Endothelial cell (in vitro differentiated cells): ENCODE measurements around the gene UGT1A6. TPM values are rescaled to one million over a fixed set of nuclear protein-coding genes. Genes with fewer than 3 reads are reported as not detected.
"Not testable (repeated sequence)": the region's sequence is repeated elsewhere in the genome, so short reads cannot be mapped to it uniquely, and the experiment has no call there.

Source experiments
- DNase-seq: peaks from one replicate; pipeline ENCODE4 v3.0.0; 2021; ENCODE audit warnings: low spot score
- H3K27ac Mint-ChIP-seq: one replicate; pipeline ENCODE4 v1.8.0; 2021; ENCODE audit warnings: mixed read lengths, inconsistent platforms; ENCODE audit not compliant: unreplicated experiment
- H3K27me3 Mint-ChIP-seq: one replicate; pipeline ENCODE4 v1.8.0; 2021; ENCODE audit warnings: mild to moderate bottlenecking, moderate library complexity, mixed read lengths, inconsistent platforms; ENCODE audit not compliant: unreplicated experiment
- H3K36me3 Mint-ChIP-seq: one replicate; pipeline ENCODE4 v1.8.0; 2021; ENCODE audit warnings: mild to moderate bottlenecking, low read depth, mixed read lengths, inconsistent platforms; ENCODE audit not compliant: unreplicated experiment
- H3K4me1 Mint-ChIP-seq: one replicate; pipeline ENCODE4 v1.8.0; 2021; ENCODE audit warnings: mild to moderate bottlenecking, mixed read lengths, inconsistent platforms; ENCODE audit not compliant: unreplicated experiment
- H3K4me3 Mint-ChIP-seq: one replicate; pipeline ENCODE4 v1.8.0; 2021; ENCODE audit warnings: mild to moderate bottlenecking, mixed read lengths, inconsistent platforms; ENCODE audit not compliant: unreplicated experiment
- H3K9me3 Mint-ChIP-seq: one replicate; pipeline ENCODE4 v1.8.0; 2021; ENCODE audit warnings: mixed read lengths, inconsistent platforms; ENCODE audit not compliant: unreplicated experiment
- CTCF ChIP-seq: fragments of 200-600 bp; sonication (generic); IDR thresholded peaks from one replicate; pipeline ENCODE4 v1.5.0; 2021; ENCODE audit warnings: antibody characterized with exemption; ENCODE audit not compliant: unreplicated experiment
- total RNA-seq: library from RNA; stranded (reverse); fragmentation: NEBNext Ultra II Directional; extraction: Animal tissue kit (Norgen Biotek cat#: 25700); gene quantifications from one replicate; pipeline ENCODE4 v1.2.1, GENCODE V29; 2021; ENCODE audit not compliant: unreplicated experiment

The UGT1A6 gene
- total RNA-seq, 1 donor from 2014 or later: not detected

GRCh38 chr2:233740870-233741269, 48.2 kb downstream of the UGT1A6 start:
- no peak for DNase-seq
- Mint-ChIP-seq H3K9me3 (no peaks in the 10 kb centered on the region), H3K4me1 (no peaks in the 10 kb centered on the region), H3K36me3 (peaks cover 4% of the 10 kb centered on the region), H3K4me3 (no peak overlapping the region), H3K27ac (no peak overlapping the region), H3K27me3 (no peaks in the 10 kb centered on the region)
- no peak for TF ChIP-seq CTCF

- H3K36me3 Mint-ChIP-seq: no peaks in the 10 kb centered on the region
- DNase-seq: no peak
- H3K27ac Mint-ChIP-seq: no peak overlapping the region
- no peaks in the 10 kb centered on the region for H3K9me3 Mint-ChIP-seq
- no peak for TF ChIP-seq CTCF
- H3K27me3 Mint-ChIP-seq: peaks cover 2% of the 10 kb centered on the region
- no peak overlapping the region for H3K4me3 Mint-ChIP-seq
- H3K4me1 Mint-ChIP-seq: no peaks in the 10 kb centered on the region
Observed at GRCh38 chr2:233743464-233744259, 51.0 kb downstream of the UGT1A6 start.

- no peaks in the 10 kb centered on the region for H3K36me3 Mint-ChIP-seq
- no peak for TF ChIP-seq CTCF
- peaks cover 2% of the 10 kb centered on the region for H3K27me3 Mint-ChIP-seq
- no peak for DNase-seq
- no peak overlapping the region for H3K4me3 Mint-ChIP-seq
- H3K9me3 Mint-ChIP-seq: peaks cover 5% of the 10 kb centered on the region
- H3K27ac Mint-ChIP-seq: no peak overlapping the region
- no peaks in the 10 kb centered on the region for H3K4me1 Mint-ChIP-seq
Observed at GRCh38 chr2:233745073-233745755, 52.5 kb downstream of the UGT1A6 start.

GRCh38 chr2:233745838-233746237, 53.1 kb downstream of the UGT1A6 start:
- not testable (repeated sequence) for H3K27me3 Mint-ChIP-seq, H3K4me1 Mint-ChIP-seq, DNase-seq, H3K27ac Mint-ChIP-seq, H3K36me3 Mint-ChIP-seq, H3K4me3 Mint-ChIP-seq, H3K9me3 Mint-ChIP-seq

GRCh38 chr2:233746475-233747282, 54.0 kb downstream of the UGT1A6 start:
- peaks cover 11% of the 10 kb centered on the region for H3K9me3 Mint-ChIP-seq
- no peaks in the 10 kb centered on the region for H3K4me1 Mint-ChIP-seq
- DNase-seq: no peak
- no peak overlapping the region for H3K4me3 Mint-ChIP-seq
- no peak for TF ChIP-seq CTCF
- H3K27ac Mint-ChIP-seq: no peak overlapping the region
- peaks cover 3% of the 10 kb centered on the region for H3K36me3 Mint-ChIP-seq
- peaks cover 2% of the 10 kb centered on the region for H3K27me3 Mint-ChIP-seq
